ENCODE results near the gene COPA.

DNA sequence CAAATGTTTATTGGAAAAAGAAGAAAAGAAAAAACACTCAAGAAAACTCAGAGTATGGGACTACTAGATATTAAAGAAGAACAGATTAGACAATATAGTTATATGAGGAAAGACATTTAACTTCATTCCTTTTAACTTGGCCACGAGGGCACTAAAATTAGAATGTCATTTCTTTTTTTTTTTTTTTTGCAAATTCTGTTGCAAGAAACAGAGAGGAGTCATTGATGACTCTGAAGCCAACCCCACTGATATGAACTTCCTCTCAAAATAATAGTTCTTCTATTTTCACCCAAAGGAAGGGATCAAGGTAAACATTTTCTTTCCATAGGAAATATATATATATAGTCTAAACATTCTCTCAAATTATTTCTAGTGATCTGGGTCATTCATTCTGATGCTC lies 33.5 kb downstream of the COPA start:
- TF ChIP-seq EZH2phosphoT487 (IDR thresholded peaks at IDR 0.05; ENCODE audit: low read depth, severe bottlenecking, unreplicated experiment) = no peak
- TF ChIP-seq, protein P1, sequence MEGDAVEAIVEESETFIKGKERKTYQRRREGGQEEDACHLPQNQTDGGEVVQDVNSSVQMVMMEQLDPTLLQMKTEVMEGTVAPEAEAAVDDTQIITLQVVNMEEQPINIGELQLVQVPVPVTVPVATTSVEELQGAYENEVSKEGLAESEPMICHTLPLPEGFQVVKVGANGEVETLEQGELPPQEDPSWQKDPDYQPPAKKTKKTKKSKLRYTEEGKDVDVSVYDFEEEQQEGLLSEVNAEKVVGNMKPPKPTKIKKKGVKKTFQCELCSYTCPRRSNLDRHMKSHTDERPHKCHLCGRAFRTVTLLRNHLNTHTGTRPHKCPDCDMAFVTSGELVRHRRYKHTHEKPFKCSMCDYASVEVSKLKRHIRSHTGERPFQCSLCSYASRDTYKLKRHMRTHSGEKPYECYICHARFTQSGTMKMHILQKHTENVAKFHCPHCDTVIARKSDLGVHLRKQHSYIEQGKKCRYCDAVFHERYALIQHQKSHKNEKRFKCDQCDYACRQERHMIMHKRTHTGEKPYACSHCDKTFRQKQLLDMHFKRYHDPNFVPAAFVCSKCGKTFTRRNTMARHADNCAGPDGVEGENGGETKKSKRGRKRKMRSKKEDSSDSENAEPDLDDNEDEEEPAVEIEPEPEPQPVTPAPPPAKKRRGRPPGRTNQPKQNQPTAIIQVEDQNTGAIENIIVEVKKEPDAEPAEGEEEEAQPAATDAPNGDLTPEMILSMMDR (IDR thresholded peaks at IDR 0.05; ENCODE audit: poor library complexity) = no peak

Data from hepatocyte (in vitro differentiated cells).